Stimulated activated CD4-positive, alpha-beta T cell treated with anti-CD3 and anti-CD28 coated beads, Interleukin-15, amount 100 ng/mL, for 24 hours (primary cell): ENCODE measurements around the gene SET.

Experiments used
- DNase-seq: peaks from one replicate; pipeline ENCODE4 v3.0.0-alpha.2; 2020

Gene SET

DNA sequence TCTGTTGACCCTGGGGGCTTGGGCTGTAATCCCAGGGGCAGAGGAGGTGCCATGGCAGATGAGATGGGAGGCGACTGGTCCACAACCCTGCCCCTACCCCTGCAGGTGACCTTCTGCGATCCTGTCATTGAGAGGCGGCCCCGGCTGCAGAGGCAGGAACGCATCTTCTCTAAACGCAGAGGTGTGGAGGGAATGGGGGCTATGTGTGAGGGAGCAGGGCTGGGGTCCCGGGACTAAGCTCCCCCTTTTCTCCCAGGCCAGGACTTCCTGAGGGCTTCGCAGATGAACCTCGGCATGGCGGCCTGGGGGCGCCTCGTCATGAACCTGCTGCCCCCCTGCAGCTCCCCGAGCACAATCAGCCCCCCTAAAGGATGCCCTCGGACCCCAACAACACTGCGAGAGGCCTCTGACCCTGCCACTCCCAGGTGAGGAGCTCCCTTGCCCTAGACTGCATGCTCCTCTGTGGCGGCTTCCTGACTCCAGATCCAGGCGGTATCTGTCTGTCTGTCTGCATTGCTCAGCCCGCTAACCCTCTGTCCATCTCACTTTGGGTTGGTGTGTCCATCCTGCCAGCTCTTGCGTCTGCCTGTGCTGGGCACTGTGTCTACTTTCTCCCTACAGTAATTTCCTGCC is 25.0 kb downstream of the SET start:
- DNase-seq = no peak

DNA sequence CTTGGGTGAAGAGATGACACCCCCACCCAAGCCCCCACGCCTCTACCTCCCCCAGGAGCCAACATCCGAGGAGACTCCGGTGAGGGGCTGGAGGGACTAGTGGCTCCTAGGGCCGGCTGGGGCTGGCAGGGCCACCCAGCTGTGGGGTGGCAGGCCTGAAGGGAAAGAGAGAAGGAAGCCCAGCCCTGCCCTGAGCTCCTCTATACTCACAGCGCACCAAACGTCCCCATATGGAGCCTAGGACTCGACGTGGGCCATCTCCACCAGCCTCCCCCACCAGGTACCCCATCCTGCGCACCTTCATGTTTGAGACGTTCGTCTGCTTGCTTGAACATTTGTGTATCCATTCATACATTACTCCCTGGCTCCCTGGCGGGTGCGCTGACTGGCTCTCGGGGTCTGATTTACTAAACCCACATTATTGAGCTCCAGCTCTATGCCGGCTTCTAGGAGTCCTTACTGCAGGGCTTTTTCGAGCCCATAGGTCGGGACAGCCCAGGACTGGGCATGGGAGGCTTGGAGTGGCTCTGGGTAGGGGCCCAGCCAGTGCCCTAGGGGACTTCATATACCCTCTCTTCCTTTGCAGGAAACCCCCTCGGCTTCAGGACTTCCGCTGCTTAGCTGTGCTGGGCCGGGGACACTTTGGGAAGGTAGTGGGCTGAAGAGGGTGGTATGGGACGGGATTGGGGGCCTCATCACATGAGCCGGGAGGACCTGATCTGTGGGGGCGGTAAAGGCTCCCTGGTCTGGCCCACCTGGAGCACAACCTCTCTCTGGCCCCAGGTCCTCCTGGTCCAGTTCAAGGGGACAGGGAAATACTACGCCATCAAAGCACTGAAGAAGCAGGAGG is 25.8 kb downstream of the SET start:
- DNase-seq = no peak

DNA sequence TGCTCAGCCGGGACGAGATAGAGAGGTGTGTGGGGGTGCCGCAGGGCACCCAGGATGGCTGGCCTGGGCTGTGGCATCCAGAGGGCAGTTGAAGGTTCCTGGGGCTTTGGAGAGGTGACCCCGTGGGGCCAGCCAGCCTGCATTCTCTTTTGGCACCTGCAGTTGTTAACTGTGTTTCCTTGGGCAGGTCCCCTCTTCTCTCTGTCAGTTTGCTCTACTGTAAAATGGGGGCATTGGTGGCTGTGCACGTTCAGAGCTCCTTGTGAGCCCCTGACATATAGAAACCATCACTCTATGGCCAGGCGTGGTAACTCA is 26.4 kb downstream of the SET start:
- DNase-seq = no peak

DNA sequence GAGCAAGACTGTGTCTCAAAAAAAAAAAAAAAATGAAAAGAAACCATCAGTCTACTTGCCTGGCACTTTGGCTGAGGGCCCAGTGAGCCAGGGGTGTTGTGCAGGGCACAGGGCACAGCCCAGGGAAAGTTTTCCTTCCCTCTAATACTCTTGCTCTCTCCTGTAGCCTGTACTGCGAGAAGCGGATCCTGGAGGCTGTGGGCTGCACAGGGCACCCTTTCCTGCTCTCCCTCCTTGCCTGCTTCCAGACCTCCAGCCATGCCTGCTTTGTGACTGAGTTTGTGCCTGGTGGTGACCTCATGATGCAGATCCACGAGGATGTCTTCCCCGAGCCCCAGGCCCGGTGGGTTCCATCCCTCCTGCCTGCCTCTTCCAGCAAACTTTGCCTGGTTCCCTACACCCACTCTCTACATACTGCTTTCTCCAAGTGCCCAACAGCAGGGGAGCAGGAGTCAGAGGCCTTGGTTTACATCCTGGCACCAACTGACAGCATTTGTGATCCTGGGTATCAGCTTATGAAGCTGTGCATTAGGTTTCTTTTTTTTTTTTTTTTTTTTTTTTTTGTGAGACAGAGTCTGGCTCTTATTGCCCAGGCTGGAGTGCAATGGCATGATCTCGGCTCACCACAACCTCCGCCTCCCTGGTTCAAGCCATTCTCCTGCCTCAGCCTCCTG is 27.7 kb downstream of the SET start:
- DNase-seq = no peak

DNA sequence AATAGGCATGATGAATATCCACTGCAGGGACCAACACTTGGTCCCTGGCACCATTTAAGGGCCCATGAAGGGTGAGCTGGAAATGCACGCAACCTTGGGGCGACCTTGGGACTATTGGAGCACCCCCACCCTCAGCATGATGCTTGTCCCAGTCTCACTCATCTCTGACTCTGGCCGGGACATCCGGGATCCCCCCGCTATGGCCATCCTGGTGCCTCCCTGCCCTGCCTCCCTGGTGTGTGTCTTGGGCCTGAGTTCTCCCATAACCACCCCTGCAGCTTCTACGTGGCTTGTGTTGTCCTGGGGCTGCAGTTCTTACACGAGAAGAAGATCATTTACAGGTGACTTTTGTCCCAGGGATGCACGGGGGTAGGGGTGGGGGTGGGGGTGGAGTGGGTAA is 29.0 kb downstream of the SET start:
- no peak for DNase-seq

DNA sequence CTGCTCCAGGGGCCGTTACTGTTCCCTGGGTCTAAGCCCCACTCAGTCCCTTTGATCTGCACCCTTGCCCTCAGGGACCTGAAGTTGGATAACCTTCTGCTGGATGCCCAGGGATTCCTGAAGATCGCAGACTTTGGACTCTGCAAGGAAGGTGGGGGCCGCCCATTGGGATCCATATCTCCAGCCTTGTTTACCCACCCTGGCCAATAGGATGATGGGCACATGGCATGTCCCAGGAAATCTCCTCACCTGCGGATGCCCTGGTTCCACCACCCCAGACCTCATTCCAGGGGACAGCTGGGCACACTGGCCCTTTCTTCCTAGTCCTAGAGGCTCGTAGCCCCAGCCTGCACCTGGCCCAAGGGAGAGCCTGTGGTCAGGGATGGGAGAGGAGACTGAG is 29.5 kb downstream of the SET start:
- no peak for DNase-seq

DNA sequence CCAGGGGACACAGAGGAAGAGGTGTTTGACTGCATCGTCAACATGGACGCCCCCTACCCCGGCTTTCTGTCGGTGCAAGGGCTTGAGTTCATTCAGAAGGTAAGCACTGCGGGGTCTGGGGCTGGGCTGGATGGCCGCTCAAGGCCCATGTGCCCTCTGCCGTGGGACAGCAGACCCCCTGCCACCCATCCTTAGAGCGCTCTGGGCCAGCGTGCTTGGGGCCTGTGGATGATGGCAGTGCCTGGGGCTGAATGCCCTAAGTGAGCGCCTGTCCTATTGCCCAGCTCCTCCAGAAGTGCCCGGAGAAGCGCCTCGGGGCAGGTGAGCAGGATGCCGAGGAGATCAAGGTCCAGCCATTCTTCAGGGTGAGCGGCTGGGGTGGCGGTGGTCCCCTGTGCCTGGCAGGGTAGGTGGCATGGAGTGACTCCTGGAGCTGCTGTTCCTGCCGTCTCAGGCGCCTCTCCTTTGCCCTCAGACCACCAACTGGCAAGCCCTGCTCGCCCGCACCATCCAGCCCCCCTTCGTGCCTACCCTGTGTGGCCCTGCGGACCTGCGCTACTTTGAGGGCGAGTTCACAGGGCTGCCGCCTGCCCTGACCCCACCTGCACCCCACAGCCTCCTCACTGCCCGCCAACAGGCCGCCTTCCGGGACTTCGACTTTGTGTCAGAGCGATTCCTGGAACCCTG is 31.0 kb downstream of the SET start:
- DNase-seq = no peak

DNA sequence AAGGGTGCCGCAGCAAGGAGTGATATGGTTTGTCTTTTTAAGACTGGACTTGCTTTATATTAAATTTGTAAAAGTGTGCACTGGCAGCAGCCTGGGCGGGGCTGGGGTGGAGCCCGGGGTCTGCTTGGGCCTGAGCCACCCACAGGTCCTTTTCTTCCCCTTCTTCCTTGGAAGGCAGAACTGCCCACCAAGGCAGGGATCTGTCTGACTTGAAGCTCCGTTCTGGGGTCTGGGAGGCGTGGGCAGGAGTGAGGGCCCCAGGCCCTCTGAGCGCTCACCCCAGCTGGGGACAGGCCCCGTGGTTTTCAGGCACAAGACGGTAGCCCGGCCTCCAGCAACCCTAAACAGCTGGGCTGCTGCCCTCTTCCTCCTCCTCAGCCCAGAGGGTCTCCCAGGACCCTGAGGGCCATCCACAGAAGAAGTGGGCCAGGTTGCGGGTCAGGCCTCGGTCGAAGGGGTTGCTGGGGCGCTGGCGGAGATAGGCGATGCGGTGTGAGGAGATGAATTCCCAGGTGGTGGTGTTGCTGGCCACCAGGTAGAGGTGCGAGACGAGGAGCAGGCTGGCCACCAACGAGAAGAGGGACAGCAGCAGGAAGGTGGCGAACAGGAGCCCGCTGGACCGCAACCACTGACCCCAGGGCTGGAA is 31.9 kb downstream of the SET start:
- no peak for DNase-seq

DNA sequence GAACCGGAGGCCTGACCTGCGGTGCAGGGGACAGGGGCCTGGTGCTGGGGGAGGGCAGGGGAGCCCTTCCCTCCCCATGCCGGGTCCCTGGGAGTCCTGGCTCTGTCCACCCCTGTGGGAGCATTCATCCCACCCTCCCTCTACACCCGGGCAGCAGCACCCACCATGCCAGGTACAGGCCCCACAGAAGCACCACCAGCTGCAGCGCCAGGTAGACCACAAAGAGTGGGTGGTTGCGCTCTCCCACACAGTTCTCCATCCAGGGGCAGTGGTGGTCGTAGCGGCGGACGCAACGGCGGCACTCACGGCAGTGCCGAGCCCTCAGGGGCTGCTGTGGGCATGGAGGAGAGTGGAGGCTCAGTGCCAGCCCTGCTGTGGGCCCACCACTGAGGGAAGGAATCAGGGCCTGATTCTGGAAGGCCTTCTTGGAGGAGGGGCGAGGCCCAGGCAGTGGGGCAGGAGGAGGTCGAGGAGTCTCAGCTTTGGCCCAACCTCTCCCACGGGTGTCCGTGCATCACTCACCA is 32.5 kb downstream of the SET start:
- no peak for DNase-seq

DNA sequence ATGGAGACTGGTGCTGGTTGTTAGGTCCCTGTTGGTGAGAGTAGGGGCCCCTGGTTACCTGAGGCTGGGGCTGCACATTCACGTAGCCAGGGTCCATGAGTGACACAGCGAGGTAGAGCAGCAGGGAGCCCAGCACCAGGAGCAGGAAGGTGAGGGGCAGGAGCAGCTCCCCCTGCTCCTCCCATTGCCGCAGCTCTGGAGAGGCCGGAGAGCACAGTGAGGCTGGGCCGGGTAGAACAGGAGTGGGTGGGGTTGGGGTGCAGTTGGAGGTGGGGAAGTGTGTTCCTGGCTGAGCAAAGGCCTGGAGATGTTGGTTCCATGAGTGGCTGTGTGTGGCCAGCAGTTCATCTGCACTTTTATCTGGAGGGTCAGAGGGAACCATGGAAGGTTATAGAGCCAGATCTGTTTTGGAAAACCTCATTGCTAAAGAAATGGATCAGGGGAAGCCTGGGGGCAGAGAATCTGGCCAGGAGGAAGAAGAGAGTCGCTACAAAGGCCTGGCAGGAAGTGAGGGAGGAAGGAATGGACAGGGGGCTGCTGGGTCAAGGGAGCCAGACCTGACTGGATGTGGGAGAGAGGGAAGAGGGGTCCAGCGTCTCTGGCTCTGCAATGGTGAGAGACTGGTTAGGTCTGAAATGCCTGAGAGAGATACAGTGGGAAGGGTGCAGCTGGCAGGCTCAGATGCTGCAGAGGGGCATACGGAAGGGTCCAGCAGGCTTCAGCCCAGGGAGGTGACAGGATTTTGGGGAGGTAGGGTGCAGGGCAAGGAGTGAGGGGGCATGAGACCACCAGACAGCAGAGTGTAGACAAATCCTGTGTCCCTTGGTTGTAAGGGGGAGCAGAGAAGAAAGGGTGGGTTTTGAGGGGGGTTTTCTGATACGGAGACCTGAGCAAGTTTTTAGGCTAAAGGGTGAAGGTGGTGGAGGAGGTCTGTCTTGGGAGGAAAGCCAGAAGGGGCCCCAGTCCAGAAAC is 33.6 kb downstream of the SET start:
- DNase-seq = no peak

DNA sequence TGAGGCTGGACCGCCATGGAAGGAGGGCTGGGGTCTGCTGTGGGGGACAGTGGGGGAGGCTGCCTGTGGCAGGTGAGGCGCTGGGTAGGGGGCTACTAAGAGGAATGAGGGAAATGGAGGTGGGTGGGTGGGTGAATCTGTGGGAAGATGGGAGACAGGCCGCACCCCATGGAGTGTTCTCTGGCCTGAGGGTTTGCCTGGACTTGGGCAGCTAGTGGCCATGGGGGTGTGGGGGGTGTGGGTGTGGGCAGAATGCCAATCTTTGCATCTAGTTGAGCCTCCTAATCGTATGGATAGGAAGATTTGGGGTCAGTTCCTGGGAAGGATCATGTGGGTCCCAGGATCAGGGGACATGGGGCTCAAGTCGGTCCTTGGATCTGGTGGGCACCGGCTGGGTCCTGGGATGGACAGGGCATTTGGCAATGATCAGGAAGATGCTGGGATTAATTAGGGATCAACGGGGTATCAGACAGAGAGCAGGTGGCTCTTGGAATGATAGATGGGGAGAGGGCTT is 34.4 kb downstream of the SET start:
- no peak for DNase-seq

DNA sequence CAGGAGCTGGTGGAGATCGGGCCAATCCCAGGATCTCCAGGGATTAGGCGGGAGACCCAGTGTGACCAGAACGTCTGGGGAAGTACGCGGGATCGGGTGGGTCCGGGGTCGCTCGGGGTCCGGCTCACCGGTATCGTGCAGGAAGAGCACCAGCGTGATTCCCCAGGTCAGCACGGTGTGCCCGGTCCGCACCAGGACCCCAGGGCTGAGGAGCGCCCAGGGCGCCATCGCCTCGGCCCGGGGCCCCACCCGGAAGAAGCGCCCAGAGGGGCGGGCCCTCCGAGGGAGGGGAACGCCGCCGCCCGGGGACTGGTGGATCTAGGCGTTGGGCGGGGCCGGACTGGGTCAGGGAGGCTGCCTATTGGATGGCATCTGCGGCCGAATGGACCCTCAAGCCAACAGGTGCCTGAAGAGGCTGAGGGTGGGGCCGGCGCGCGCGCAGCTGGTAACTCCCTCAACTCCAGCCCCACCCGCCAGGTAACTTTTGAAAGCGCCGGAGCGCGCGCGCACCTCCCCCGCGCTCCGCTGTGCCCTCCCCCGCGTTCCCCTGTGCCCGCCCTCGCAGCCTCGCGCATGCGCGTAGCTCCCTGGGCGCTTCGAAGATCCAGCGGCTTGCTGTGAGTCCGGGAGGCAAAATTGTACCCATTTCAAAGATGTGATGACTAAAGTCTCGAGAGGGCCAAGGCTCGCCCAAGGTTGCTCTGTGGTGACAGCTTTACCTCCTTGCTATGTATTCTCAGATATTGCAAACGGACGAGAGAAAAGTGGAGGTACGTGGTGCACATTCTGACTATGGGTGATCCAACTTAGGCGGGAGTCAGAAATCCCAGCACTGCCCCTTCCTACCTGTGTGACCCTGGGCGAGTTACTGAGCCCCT is 35.1 kb downstream of the SET start, which contains the start of gene ZDHHC12:
ZDHHC12 (minus strand) TSS at position 262 of the 878 bp plus-strand sequence; CDS start at position 228, 34 bp downstream.
- peak; percentile 100 for DNase-seq

DNA sequence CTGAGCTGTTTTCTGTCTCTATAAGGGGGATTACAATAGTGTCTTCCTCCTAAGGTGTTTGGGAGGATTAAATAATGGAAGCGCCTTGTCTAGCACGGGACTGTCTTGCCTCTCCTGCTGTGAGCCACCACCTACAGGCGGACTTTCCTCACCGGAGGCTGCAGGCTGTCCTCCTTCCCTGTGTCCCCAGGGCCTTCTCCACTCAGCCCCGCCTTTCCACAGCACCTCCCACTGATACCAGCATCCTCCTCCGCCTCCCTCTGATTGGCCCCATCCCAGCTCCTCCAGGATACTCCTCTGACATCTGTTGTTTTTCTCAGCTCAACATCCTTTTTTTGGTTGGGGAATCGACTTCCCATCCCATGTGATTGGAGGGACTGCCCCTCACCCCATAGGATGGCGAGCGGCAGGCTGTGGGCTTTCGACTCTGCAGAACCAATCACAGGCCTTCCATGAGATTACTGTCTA is 35.8 kb downstream of the SET start:
- DNase-seq = peak; percentile 74

DNA sequence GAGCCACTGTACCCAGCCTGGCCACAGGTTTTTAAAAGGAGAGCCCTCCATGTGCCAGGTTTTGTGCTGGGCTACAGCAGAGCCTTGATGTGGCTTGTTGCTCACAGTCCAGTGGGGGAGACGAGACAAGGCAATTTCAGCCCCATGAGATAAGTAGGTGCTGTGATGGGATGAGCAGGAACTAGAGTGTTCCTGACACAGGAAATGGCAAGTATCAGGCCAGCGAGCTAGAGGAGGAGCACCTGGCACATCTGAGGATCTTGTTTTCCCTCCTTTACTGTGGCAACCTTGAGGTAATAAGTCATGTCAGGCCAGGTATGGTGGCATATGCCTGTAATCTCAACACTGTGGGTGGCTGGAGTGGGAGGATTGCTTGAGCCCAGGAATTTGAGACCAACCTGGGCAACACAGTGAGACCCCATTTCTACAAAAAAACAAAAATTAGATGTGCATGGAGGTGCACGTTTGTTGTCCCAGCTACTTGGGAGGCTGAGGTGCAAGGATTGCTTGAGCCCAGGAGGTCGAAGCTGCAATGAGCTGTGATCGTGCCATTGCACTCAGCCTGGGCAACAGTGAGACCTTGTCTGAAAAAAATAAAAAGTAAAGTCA is 38.7 kb downstream of the SET start:
- DNase-seq = no peak

DNA sequence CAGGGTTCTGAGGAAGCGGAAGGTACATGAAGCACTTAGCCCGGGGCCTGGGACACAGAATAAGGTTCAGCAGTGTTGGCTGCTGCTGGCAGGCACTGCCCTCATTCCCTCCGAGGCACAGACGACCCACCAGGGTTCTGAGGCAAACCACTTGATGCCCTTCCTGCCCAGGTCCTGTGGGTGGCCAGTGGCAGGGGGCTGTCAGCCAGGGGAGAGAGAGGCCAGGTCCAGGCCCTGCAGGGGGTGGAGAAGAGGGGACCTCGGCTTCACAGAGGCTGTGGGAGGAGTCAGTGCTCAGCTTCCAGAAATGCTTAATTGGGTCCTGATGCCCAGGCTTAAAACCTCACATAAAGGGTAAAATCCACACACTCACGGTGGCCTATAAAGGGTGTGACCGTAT is 39.3 kb downstream of the SET start:
- DNase-seq = no peak

DNA sequence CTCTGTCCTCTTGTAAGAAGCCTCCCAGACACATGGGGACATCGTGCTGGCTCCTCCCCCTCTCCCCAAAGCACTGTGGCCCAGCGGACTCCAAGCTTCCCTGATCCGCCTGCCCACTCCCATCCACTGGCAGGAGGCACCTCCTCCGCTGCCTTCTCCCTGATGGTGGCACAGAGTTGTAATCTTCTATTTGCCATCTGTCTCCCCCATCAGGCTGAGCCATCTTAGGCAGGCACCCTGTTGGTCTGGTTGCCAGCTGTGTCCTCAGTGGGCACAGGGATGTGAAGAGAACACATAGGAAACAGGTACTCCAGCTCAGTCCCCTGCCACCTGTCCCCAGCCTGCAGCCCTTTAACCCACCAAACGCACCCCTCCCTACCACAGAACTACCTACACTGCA is 40.3 kb downstream of the SET start:
- no peak for DNase-seq

DNA sequence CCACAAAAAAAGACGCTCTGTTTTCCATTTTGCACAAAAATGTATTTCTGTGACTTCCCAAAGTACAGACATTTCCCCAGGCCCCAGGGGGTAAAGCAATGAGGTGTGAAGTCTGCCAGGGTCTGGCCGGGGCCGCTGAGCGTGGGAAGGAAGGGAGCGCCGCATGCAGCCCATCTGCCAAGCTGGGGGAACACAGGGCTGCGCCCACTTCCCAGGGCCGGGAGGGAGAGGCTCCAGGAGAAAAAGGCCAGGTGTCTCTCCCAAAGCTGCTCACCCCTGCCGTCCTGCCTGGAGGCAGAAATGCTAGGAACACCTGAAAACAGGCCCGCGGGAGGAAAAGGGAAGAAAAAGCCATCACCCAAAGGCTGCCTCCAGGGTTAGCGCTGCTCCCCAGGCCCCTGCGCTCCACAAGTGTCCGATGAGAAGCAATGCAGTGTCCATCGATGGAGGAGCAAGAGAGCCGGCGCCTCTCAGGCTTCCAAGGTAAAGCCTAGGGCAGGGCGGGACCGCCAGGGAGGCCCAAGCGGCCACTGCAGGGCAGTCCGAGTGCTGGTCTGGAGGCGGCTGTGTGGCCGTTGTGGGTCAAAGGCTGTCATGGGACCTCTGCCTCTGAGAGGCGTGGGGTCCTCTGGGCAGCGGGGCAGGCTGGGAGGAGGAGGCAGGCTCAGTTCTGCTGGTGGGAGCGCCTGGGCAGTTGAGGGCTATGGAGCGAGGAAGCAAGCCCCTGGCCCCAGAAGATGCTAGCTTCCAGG is 40.9 kb downstream of the SET start:
- DNase-seq = no peak

DNA sequence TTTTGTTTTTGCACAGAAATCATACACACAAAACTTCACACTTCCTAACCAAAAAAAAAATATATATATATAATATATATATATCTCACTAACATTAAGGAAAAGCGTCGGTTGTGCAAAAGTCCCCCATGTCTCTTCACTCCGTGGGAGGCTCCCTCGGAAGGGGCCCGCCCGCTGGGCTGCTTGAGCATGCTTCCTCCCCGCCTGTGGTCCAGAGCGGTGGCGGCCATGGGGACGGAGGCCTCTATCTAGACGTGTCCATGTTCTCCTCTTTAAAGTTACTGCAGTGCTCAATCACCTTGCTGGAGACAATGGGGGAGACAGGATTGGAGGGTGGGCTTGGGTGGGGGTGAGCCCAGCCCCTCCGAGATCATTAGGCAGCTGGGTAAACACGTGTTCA is 42.1 kb downstream of the SET start:
- no peak for DNase-seq

DNA sequence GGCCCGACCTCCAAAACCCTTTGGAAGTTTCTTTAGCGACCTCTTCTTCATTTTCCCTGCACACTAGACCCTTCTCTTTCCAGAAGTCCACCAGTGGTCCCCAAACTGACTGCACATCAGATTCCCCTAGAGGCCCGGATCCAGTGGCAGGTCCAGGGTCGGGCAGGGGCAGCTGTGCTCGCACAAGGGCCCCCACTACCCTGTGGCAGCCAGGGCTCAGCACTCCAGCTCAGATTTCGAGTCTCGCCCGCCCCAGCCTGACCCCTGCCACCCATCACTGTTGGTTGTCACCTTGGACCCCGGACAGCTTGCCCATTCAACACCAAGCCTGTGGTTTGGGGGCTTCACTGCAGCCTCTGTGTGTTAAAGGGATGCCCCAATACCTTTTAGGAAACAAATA is 42.7 kb downstream of the SET start:
- no peak for DNase-seq
